AG09309 (cell line): ENCODE data around the gene DDAH1.

Source experiments
- DNase-seq: peaks from one replicate; pipeline ENCODE4 v3.0.0-alpha.2; 2010; ENCODE audit warnings: low read depth
- H3K4me3 ChIP-seq: 2 replicates; pipeline ENCODE4 v1.5.1; 2011; ENCODE audit warnings: mild to moderate bottlenecking, low read depth, low read length, moderate library complexity; ENCODE audit not compliant: control insufficient read depth
- TF ChIP-seq, protein P1 (sequence below): IDR thresholded peaks from 2 replicates; pipeline ENCODE4 v1.5.1; 2011; ENCODE audit warnings: mild to moderate bottlenecking, low read depth, low read length, inconsistent platforms; ENCODE audit not compliant: insufficient read depth, control insufficient read depth; ENCODE audit errors: missing control alignments

Gene DDAH1

GRCh38 chr1:85417876-85418275 lies 47.1 kb downstream of the DDAH1 start:
- TF ChIP-seq, protein P1, sequence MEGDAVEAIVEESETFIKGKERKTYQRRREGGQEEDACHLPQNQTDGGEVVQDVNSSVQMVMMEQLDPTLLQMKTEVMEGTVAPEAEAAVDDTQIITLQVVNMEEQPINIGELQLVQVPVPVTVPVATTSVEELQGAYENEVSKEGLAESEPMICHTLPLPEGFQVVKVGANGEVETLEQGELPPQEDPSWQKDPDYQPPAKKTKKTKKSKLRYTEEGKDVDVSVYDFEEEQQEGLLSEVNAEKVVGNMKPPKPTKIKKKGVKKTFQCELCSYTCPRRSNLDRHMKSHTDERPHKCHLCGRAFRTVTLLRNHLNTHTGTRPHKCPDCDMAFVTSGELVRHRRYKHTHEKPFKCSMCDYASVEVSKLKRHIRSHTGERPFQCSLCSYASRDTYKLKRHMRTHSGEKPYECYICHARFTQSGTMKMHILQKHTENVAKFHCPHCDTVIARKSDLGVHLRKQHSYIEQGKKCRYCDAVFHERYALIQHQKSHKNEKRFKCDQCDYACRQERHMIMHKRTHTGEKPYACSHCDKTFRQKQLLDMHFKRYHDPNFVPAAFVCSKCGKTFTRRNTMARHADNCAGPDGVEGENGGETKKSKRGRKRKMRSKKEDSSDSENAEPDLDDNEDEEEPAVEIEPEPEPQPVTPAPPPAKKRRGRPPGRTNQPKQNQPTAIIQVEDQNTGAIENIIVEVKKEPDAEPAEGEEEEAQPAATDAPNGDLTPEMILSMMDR = no peak
- no peak overlapping the region for H3K4me3 ChIP-seq

DNA sequence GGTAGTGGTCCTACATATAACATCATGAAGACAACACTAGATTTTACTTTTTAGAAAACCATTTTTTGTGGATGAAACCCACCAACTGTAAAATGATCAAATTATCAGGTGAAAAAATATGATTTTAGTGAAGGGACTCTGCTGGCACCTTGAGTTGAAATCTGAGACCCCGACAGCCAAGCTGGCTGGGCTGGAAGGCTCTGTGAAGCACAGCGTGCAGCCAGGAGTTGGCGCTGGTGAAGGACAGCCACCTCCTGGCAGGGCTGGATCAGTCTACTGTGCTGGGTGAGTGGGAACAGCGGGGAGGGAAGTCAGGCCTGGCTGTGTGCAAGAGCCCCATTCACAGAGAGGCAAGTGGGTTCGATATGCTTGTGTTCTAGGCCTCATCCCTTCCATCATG lies 47.9 kb downstream of the DDAH1 start:
- no peak for DNase-seq
- no peak overlapping the region for H3K4me3 ChIP-seq
- TF ChIP-seq, protein P1 = no peak

More at GRCh38 chr1:85417876-85418275, 47.1 kb downstream of the DDAH1 start:
- no peak for DNase-seq

GRCh38 chr1:85413169-85413568 lies 51.8 kb downstream of the DDAH1 start:
- H3K4me3 ChIP-seq = no peak overlapping the region
- TF ChIP-seq, protein P1 = no peak
- DNase-seq = no peak

DNA sequence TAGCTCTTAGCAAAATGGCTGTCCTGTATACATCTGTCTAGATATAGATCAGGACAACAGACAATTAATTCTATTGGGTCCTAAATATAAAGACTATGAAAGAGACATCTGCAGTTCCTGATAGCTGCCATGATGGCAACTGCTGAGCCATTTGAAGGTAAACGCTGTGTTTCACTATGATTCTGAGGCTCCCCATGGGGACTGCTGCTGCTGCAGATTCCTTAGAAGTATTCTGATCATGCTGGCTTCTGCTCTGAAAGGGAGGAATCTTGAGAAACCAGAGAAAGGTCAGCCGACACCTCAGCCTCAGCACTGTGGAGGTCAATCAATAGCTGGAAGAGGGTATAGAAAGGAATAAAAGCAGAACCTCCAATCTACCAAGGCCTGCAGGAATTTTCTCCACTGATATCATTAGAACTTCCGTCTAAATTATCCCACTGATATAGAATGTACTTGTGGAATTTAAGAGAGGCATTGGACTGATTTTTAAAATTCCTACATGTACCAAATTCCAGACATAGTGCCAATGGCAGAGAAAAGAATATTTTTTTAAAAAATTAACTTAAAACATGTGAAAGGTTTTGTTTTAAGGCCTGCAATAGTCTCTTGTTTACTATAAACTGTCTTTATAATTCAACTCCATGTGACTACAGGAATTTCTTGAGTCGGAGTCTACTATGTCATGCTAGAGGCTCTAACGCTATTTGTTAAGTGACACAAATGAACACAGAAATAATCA lies 53.2 kb downstream of the DDAH1 start:
- TF ChIP-seq, protein P1 = no peak
- no peak for DNase-seq
- no peak overlapping the region for H3K4me3 ChIP-seq

- H3K4me3 ChIP-seq = no peak overlapping the region
- TF ChIP-seq, protein P1 = no peak
- DNase-seq = no peak
These were observed 55.4 kb downstream of the DDAH1 start for GRCh38 chr1:85409516-85409915.

GRCh38 chr1:85407746-85408377 lies 57.1 kb downstream of the DDAH1 start:
- DNase-seq = no peak
- H3K4me3 ChIP-seq = no peak overlapping the region
- TF ChIP-seq, protein P1 = no peak
